ENCODE data around the gene CDC14A.
"Not testable (repeated sequence)": the region's sequence is repeated elsewhere in the genome, so short reads cannot be mapped to it uniquely, and the experiment has no call there.

The CDC14A gene

DNA sequence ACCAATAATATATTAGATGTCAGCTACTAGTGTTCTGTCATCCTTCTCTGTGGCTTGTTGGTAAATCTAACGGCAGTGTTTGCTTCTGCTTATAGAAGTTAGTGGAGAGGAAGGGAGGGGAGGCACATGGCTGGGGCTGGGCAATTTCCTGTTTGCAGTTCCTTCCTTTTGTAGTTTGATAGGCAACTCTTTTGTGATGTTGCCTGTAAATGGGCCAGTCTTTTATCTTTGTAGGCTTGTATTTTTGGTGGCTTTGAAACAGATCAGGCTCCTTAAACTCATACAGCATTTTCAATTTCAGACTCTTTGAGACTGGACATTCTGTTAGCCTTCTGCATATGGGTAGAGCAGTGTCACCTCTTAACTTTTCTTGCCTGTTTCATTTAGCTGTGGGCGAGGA, 48.1 kb downstream of the CDC14A start:
- TF ChIP-seq, protein P1, sequence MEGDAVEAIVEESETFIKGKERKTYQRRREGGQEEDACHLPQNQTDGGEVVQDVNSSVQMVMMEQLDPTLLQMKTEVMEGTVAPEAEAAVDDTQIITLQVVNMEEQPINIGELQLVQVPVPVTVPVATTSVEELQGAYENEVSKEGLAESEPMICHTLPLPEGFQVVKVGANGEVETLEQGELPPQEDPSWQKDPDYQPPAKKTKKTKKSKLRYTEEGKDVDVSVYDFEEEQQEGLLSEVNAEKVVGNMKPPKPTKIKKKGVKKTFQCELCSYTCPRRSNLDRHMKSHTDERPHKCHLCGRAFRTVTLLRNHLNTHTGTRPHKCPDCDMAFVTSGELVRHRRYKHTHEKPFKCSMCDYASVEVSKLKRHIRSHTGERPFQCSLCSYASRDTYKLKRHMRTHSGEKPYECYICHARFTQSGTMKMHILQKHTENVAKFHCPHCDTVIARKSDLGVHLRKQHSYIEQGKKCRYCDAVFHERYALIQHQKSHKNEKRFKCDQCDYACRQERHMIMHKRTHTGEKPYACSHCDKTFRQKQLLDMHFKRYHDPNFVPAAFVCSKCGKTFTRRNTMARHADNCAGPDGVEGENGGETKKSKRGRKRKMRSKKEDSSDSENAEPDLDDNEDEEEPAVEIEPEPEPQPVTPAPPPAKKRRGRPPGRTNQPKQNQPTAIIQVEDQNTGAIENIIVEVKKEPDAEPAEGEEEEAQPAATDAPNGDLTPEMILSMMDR (conservative IDR thresholded peaks at IDR 0.05; ENCODE audit: low read length) = no peak
- H3K4me3 ChIP-seq (ENCODE audit: low read length) = no peak overlapping the region

DNA sequence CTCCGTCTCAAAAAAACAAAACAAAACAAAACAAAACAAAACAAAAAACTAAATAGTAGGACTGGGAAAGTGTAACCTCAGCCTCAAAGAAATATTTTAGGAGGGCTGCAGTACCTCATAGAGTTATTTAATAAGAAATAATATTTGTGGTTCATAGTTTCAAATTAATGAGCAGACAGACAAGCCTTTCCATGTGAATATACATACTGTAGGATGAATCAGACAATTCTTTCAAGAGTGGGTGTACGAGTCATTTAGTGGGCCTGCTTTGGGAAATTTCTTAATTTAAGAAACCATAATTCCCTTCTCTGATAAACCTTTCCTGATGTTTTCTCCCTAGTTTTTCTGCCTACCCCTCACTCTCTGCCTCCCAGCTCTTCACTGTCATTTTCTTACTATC, 52.5 kb downstream of the CDC14A start:
- peak; percentile 51 for DNase-seq (ENCODE audit: low read depth)
- TF ChIP-seq, protein P1 (conservative IDR thresholded peaks at IDR 0.05; ENCODE audit: low read length) = no peak
- no peak overlapping the region for H3K4me3 ChIP-seq (ENCODE audit: low read length)

More for the DNA sequence above, 48.1 kb downstream of the CDC14A start:
- no peak for DNase-seq (ENCODE audit: low read depth)

DNA sequence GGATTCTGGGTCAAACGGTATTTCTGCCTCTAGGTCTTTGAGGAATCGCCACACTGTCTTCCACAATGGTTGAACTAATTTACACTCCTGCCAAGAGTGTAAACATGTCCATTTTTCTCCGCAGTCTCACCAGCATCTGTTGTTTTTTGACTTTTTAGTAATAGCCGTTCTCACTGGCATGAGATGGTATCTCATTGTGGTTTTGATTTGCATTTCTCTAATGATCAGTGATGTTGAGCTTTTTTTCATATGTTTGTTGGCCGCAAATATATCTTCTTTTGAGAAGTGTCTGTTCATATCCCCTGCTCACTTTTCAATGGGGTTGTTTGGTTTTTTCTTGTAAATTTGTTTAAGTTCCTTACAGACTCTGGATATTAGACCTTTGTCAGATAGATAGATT, 53.6 kb downstream of the CDC14A start:
- not testable (repeated sequence) for DNase-seq (ENCODE audit: low read depth); H3K4me3 ChIP-seq (ENCODE audit: low read length)

DNA sequence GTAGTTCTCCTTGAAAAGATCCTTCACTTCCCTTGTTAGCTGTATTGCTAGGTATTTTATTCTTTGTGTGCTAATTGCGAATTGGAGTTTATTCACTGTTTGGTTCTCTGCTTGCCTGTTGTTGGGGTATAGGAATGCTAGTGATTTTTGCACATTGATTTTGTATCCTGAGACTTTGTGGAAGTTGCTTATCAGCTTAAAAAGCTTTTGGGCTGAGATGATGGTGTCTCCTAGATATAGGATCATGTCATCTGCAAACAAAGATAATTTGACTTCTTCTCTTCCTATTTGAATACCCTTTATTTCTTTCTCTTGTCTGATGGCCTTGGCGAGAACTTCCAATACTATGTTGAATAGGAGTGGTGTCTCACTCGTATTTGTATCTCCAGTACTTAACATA, 55.1 kb downstream of the CDC14A start:
- DNase-seq (ENCODE audit: low read depth); H3K4me3 ChIP-seq (ENCODE audit: low read length): not testable (repeated sequence)

DNA sequence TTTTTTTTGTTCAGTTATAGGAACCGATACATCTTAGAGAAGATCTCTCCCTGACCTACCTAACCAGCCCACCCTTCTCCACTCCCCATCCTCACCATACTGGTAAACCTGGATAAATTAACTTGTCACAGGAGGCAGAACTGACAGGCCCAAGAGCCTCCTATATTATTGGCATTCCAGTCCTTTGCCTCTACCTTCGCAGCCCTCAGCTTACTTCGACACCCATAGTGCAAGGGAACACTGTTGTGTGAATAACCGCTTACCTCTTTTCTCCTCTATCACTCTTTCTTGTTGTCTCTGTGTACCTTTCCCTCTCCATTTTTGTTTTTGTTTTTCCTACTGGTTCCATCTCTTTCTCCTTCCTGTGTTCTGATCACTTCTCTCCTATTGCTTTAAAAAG, 58.7 kb downstream of the CDC14A start:
- TF ChIP-seq, protein P1 (conservative IDR thresholded peaks at IDR 0.05; ENCODE audit: low read length) = no peak
- no peak overlapping the region for H3K4me3 ChIP-seq (ENCODE audit: low read length)
- no peak for DNase-seq (ENCODE audit: low read depth)

DNA sequence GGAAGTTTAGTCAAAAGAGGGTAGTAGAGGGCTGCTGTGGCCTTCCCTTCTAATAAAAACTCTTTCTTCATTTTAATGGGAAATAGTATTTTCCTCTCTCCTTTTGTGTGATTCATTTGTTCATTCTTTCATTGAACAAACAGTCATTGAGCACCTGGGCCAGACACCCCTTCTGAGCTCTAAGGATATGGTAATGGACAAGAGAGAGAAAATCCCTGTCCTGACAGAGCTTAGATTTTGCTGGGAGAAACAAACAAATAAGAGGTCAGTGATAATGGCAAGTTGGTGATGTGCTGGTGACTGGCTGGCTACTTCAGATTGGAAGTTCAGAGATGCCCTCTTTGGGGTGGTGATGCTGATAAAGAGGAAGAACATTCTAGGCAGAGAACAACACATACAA, 59.3 kb downstream of the CDC14A start:
- DNase-seq (ENCODE audit: low read depth) = no peak
- H3K4me3 ChIP-seq (ENCODE audit: low read length) = no peak overlapping the region
- TF ChIP-seq, protein P1 (conservative IDR thresholded peaks at IDR 0.05; ENCODE audit: low read length) = no peak

DNA sequence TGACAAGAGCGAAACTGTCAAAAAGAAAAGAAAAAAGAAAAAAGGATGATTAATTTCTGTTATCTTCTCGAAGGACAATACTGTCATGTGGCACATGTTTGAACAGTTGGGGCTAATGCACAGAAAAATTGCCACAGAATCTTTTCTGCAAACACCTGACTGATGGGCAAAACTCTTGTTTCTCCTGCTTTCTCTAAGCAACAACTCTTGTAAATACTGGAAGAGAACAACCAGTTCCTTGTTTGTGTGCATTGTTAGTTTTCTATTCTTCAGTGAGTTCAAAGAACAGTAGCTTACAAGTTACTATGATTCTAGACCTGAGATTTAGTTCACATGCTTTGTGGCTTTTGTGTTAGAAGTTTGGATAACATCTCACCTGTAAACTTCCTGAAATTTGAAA, 60.7 kb downstream of the CDC14A start:
- no peak for DNase-seq (ENCODE audit: low read depth)
- TF ChIP-seq, protein P1 (conservative IDR thresholded peaks at IDR 0.05; ENCODE audit: low read length) = no peak
- H3K4me3 ChIP-seq (ENCODE audit: low read length) = no peak overlapping the region

DNA sequence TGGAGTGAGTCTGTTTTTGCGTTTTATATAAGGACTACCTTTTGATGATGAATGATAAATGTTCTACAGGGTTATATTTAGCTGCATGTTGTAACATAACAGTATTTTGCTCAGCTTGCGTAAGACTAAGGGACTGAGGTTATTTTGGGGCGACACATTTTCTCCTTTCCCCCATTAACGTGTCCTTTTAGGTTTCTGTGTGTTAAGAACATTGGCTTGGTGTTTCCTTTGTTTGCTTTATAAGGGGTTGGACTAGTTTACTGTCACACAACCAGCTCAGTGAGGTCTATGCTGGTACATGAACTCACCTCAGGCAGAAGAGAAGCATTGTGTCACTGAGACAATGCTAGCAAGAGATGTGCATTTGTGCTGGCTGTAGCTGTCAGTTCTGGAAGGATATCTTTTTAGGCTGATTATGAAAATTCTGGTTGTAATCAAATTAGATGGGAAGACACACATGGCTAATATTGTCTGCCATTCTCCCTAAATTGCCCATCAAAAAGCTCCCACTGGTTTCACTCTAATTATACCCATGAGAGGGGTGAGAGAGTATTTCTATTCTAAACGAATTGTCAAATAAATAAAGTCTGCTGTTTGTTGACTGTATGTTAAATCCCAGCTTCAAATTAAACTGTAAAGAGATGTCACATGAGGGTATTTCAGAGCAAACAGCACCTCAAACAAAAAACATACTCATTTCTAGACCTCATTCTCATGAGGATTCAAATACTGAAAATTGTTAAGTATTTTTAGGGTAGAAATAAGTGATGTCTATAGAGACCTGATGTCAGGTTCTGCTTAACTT, 62.6 kb downstream of the CDC14A start:
- H3K4me3 ChIP-seq (ENCODE audit: low read length) = no peak overlapping the region
- no peak for DNase-seq (ENCODE audit: low read depth)
- TF ChIP-seq, protein P1 (conservative IDR thresholded peaks at IDR 0.05; ENCODE audit: low read length) = no peak
